ENCODE measurements around the gene RYR3. TPM values are rescaled to one million over a fixed set of nuclear protein-coding genes. Genes with fewer than 3 reads are reported as not detected.

Gene RYR3
- total RNA-seq, 2 experiments from 2014 or later: not detected

GRCh38 chr15:33468740-33469139 lies 158.0 kb downstream of the RYR3 start:
- POLR2A ChIA-PET: no interaction called here
- no peak for DNase-seq
- no peaks in the 10 kb centered on the region for H3K36me3 Mint-ChIP-seq
- intact Hi-C loops (cut with micrococcal nuclease): no loop called here
- CTCF ChIA-PET: no interaction called here
- no peaks in the 10 kb centered on the region for H3K4me1 Mint-ChIP-seq (ENCODE audit: low read depth)
- no peak overlapping the region for H3K27ac Mint-ChIP-seq
- no peaks in the 10 kb centered on the region for H3K9me3 Mint-ChIP-seq
- no peak overlapping the region for H3K4me3 Mint-ChIP-seq
- no peaks in the 10 kb centered on the region for H3K27me3 Mint-ChIP-seq

GRCh38 chr15:33473005-33473404 lies 162.2 kb downstream of the RYR3 start:
- ChIA-PET CTCF (no interaction called here), POLR2A (no interaction called here)
- H3K36me3 Mint-ChIP-seq: no peaks in the 10 kb centered on the region
- no peaks in the 10 kb centered on the region for H3K4me1 Mint-ChIP-seq (ENCODE audit: low read depth)
- no peak for DNase-seq
- no peaks in the 10 kb centered on the region for H3K27me3 Mint-ChIP-seq
- H3K4me3 Mint-ChIP-seq: no peak overlapping the region
- H3K27ac Mint-ChIP-seq: no peak overlapping the region
- no peaks in the 10 kb centered on the region for H3K9me3 Mint-ChIP-seq
- intact Hi-C loops (cut with micrococcal nuclease): no loop called here

- Mint-ChIP-seq H3K27me3 (no peaks in the 10 kb centered on the region), H3K9me3 (no peaks in the 10 kb centered on the region), H3K36me3 (no peaks in the 10 kb centered on the region), H3K4me3 (no peak overlapping the region), H3K4me1 (ENCODE audit: low read depth) (no peaks in the 10 kb centered on the region), H3K27ac (no peak overlapping the region)
- no peak for DNase-seq
- intact Hi-C loops (cut with micrococcal nuclease): no loop called here
- ChIA-PET CTCF (no interaction called here), POLR2A (no interaction called here)
These were observed 162.9 kb downstream of the RYR3 start for GRCh38 chr15:33473714-33474113.

- DNase-seq: no peak
- Mint-ChIP-seq H3K27me3 (no peaks in the 10 kb centered on the region), H3K27ac (no peak overlapping the region), H3K4me3 (no peak overlapping the region), H3K4me1 (ENCODE audit: low read depth) (no peaks in the 10 kb centered on the region), H3K36me3 (no peaks in the 10 kb centered on the region), H3K9me3 (no peaks in the 10 kb centered on the region)
- ChIA-PET CTCF (no interaction called here), POLR2A (no interaction called here)
- intact Hi-C loops (cut with micrococcal nuclease): no loop called here
These were observed 165.3 kb downstream of the RYR3 start for GRCh38 chr15:33476076-33476475.

DNA sequence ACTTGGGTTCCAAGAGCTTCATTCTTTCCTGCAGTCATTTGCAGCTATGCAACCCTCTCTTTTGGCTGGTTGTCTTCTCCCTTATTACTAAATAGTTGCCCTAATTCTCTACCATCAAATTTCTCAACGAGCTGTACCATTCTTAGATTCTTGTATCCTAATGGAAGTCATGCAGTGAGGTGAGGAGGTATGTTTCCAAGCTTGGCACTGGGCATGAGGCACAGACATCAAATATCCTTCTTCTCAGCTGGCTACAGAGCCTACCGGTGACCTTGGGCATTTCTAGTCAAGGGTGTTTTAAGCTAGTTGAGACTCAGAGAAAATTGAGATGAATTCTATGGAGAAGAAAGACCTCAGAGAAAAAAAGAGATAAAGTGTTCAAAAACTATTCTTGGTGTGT lies 166.1 kb downstream of the RYR3 start:
- Mint-ChIP-seq H3K4me1 (ENCODE audit: low read depth) (no peaks in the 10 kb centered on the region), H3K4me3 (no peak overlapping the region), H3K27ac (no peak overlapping the region), H3K36me3 (no peaks in the 10 kb centered on the region), H3K27me3 (no peaks in the 10 kb centered on the region), H3K9me3 (no peaks in the 10 kb centered on the region)
- CTCF ChIA-PET: no interaction called here
- intact Hi-C loops (cut with micrococcal nuclease): no loop called here
- DNase-seq: no peak
- POLR2A ChIA-PET: no interaction called here

GRCh38 chr15:33489335-33489734 lies 178.6 kb downstream of the RYR3 start:
- Mint-ChIP-seq H3K27me3 (no peaks in the 10 kb centered on the region), H3K4me1 (ENCODE audit: low read depth) (no peaks in the 10 kb centered on the region), H3K27ac (no peak overlapping the region), H3K36me3 (no peaks in the 10 kb centered on the region), H3K4me3 (no peak overlapping the region), H3K9me3 (peaks cover 5% of the 10 kb centered on the region)
- ChIA-PET POLR2A (no interaction called here), CTCF (no interaction called here)
- no peak for DNase-seq
- intact Hi-C loops (cut with micrococcal nuclease): no loop called here

DNA sequence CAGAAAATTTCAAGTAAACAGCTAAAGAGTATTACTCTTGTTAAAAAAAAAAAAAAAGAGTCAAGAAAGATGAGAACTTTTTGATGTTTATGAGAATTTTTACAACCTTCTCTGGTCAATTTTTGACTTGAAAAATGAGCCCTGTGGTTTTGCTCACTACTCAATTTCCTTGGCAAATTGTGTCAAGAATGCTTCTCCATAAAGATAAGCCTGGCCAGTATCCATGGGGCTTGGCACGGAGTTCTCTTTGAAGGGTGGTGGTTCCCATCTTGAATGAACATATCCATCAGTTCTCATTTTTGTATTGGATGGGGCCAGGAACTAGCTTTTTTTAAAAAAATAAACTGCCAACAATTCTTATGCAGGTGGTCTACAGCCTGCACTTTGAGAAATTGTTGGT lies 179.9 kb downstream of the RYR3 start:
- intact Hi-C loops (cut with micrococcal nuclease): no loop called here
- H3K27me3 Mint-ChIP-seq: no peaks in the 10 kb centered on the region
- H3K4me3 Mint-ChIP-seq: no peak overlapping the region
- H3K9me3 Mint-ChIP-seq: peaks cover 5% of the 10 kb centered on the region
- ChIA-PET CTCF (no interaction called here), POLR2A (no interaction called here)
- no peak overlapping the region for H3K27ac Mint-ChIP-seq
- H3K4me1 Mint-ChIP-seq (ENCODE audit: low read depth): no peaks in the 10 kb centered on the region
- no peaks in the 10 kb centered on the region for H3K36me3 Mint-ChIP-seq
- no peak for DNase-seq

DNA sequence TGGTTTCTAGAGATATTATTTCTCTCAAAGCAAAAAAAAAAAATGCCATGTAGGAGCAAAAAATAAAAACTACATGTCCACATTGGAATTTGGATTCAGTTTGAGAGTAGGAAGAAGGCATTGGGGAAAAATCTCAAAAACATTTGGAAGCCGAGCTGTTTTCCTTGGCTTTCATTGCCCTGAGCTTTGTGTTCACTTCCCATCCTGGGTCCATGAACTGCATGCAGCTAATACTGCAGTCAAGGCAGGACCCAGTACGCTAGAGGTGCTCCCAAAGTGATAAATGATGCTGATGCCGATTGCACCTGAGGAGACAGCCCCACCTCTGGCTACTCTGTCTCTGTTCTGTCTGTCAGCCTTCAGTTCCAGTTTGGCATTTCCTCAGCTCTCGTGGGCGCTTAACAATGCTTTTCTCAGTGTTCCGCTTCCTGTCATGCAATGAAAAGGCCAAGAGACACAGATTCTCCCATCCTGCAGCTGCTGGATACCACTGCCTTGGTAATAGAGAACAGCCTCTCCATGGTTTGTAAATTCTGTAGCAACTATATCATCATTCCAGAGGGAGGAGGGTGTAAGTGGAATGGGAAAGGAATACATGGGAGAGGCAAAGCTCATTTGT lies 181.8 kb downstream of the RYR3 start:
- CTCF ChIA-PET: interaction anchor here (0.7 kb wide), 1 partner anchor 40 kb away, joined by 3 read pairs; no protein-coding TSS in a partner anchor
- no peak for DNase-seq
- H3K36me3 Mint-ChIP-seq: no peaks in the 10 kb centered on the region
- peaks cover 5% of the 10 kb centered on the region for H3K9me3 Mint-ChIP-seq
- no peak overlapping the region for H3K27ac Mint-ChIP-seq
- H3K27me3 Mint-ChIP-seq: no peaks in the 10 kb centered on the region
- POLR2A ChIA-PET: no interaction called here
- H3K4me1 Mint-ChIP-seq (ENCODE audit: low read depth): no peaks in the 10 kb centered on the region
- intact Hi-C loops (cut with micrococcal nuclease): no loop called here
- no peak overlapping the region for H3K4me3 Mint-ChIP-seq

GRCh38 chr15:33494306-33494705 lies 183.5 kb downstream of the RYR3 start:
- no peak overlapping the region for H3K4me3 Mint-ChIP-seq
- no peaks in the 10 kb centered on the region for H3K36me3 Mint-ChIP-seq
- no peak overlapping the region for H3K27ac Mint-ChIP-seq
- intact Hi-C loops (cut with micrococcal nuclease): no loop called here
- peaks cover 2% of the 10 kb centered on the region for H3K9me3 Mint-ChIP-seq
- H3K4me1 Mint-ChIP-seq (ENCODE audit: low read depth): no peaks in the 10 kb centered on the region
- DNase-seq: no peak
- ChIA-PET POLR2A (no interaction called here), CTCF (no interaction called here)
- H3K27me3 Mint-ChIP-seq: peaks cover 1% of the 10 kb centered on the region

DNA sequence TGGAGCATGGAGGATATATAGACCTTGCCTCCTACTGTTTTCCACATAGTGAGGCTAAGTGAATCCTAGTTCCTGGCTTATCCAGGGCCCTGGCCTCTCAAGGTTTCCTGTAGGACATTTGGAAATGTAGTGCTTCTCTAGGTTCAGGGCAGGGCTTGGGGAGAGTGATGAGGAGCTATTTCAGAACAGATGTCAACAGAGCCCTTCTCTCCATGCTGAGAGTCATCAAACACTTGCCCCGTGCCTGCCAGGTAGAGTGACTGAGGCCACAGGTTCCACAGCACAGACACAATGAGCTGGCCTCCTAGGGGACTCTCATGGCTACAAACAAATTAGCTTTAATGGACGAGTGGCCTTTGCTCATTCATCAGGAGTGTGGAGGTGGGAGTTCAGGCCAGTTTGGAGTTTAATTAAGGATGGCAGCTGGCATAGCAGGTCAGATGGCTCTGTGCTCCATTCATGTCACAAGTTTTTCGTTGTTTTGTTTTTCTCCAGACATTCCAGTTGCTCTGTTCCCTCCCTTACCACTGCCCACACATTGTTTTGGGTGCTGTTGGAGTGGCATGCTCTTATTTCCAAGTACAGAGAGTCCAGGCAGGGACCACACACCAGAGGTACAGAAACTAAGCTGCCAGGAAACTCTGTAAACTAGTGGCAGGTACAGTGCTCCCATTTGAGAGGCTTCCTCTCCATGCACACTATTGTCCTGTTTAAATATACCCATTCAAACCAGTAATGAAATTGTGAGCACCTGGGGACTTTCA lies 189.8 kb downstream of the RYR3 start:
- Mint-ChIP-seq H3K27ac (no peak overlapping the region), H3K27me3 (peaks cover 1% of the 10 kb centered on the region), H3K9me3 (no peaks in the 10 kb centered on the region), H3K4me3 (no peak overlapping the region), H3K4me1 (ENCODE audit: low read depth) (no peaks in the 10 kb centered on the region), H3K36me3 (no peaks in the 10 kb centered on the region)
- ChIA-PET CTCF (no interaction called here), POLR2A (no interaction called here)
- intact Hi-C loops (cut with micrococcal nuclease): no loop called here
- no peak for DNase-seq

- H3K4me1 Mint-ChIP-seq (ENCODE audit: low read depth): no peaks in the 10 kb centered on the region
- no peaks in the 10 kb centered on the region for H3K36me3 Mint-ChIP-seq
- no peak overlapping the region for H3K4me3 Mint-ChIP-seq
- no peak overlapping the region for H3K27ac Mint-ChIP-seq
- no peak for DNase-seq
- H3K9me3 Mint-ChIP-seq: no peaks in the 10 kb centered on the region
- intact Hi-C loops (cut with micrococcal nuclease): no loop called here
- CTCF ChIA-PET: no interaction called here
- H3K27me3 Mint-ChIP-seq: peaks cover 1% of the 10 kb centered on the region
- POLR2A ChIA-PET: no interaction called here
These were observed 192.9 kb downstream of the RYR3 start for GRCh38 chr15:33503681-33504080.

DNA sequence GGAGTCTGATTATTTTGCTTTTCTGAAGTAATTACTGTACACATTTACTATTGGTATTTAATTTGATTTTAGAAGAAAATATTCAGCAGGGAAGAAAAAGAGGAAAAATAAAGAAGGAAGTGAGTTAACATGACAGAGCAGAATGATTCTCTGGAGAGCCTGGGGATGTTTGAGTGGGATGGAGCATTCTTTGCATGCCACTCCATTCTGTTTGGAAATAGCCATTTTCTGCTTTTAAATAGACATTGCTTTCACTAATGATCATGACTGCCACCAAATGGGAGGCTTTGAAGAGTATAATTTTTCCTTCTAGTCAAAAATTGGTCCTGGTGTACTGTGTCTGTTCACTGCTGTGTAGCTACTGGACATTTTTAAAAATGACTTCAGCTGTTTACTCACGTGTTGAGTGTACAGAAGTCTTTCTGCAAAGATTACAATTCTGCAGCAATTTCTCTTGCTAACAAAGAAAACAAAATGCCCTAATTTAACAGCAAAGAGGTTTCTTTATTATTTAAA lies 196.1 kb downstream of the RYR3 start:
- ChIA-PET CTCF (no interaction called here), POLR2A (no interaction called here)
- H3K36me3 Mint-ChIP-seq: no peaks in the 10 kb centered on the region
- H3K27me3 Mint-ChIP-seq: no peaks in the 10 kb centered on the region
- H3K27ac Mint-ChIP-seq: no peak overlapping the region
- no peak overlapping the region for H3K4me3 Mint-ChIP-seq
- no peak for DNase-seq
- intact Hi-C loops (cut with micrococcal nuclease): no loop called here
- H3K4me1 Mint-ChIP-seq (ENCODE audit: low read depth): no peaks in the 10 kb centered on the region
- H3K9me3 Mint-ChIP-seq: no peaks in the 10 kb centered on the region

DNA sequence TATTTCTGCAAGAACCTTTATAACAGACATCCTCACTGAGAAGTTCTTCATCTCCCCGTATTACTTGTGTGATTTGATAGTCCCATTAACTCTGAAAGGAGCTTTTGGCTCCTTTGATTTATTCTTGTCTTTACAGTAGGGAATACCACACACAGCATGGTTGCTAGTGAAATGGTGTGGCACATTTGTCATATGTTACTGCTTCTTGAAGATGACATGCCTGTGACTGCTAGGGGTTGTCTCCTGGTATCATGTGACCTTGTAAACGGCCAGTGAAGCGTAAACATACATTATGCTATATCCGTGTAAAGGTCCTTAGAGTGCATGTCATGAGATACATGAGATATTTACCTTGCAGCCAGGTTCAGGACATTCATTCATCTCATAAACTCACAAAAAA lies 197.9 kb downstream of the RYR3 start:
- Mint-ChIP-seq H3K4me1 (ENCODE audit: low read depth) (no peaks in the 10 kb centered on the region), H3K36me3 (no peaks in the 10 kb centered on the region), H3K27me3 (no peaks in the 10 kb centered on the region), H3K9me3 (no peaks in the 10 kb centered on the region), H3K4me3 (no peak overlapping the region), H3K27ac (no peak overlapping the region)
- ChIA-PET POLR2A (no interaction called here), CTCF (no interaction called here)
- intact Hi-C loops (cut with micrococcal nuclease): no loop called here
- DNase-seq: no peak

All from activated CD4-positive, alpha-beta memory T cell treated with anti-CD3 and anti-CD28 coated beads for 36 hours (primary cell).